ENCODE measurements around the gene GATAD2A. TPM values are rescaled to one million over a fixed set of nuclear protein-coding genes. Genes with fewer than 3 reads are reported as not detected.
A peak's percentile ranks its signal among the peaks of the same experiment; 100 is the strongest.

GATAD2A gene
- total and polyA plus RNA-seq, 2 of the 13 experiments (the other 11 are each of a cell fraction or from before 2014, with no cell fraction given) = 16.8 to 28.6 TPM

GRCh38 chr19:19515642-19516519 lies 110.4 kb downstream of the GATAD2A start, which contains the start of gene NDUFA13 (continued):
- peak; percentile 41; the same call in 1 of the 2 replicates for TF ChIP-seq RXRA (CRISPR knock-in tag; IDR thresholded peaks at IDR 0.05)
- TF ChIP-seq TEAD3 (CRISPR knock-in tag; optimal IDR thresholded peaks at IDR 0.05; ENCODE audit: borderline replicate concordance) = peak; percentile 20
- TF ChIP-seq CREB3 (CRISPR knock-in tag; IDR thresholded peaks at IDR 0.05) = no peak
- TF ChIP-seq KLF15 (CRISPR knock-in tag; IDR thresholded peaks at IDR 0.05; ENCODE audit: borderline replicate concordance) = 0 out of 2 replicates have a peak, but pooled peaks have one; percentile 41
- TF ChIP-seq HOMEZ (CRISPR knock-in tag; IDR thresholded peaks at IDR 0.05; ENCODE audit: low read depth) = no peak
- peak; percentile 46; the same call in 1 of the 2 replicates for TF ChIP-seq ZNF12 (CRISPR knock-in tag; IDR thresholded peaks at IDR 0.05)
- no peak for TF ChIP-seq NONO (IDR thresholded peaks at IDR 0.05)
- TF ChIP-seq NONO (CRISPR knock-in tag; conservative IDR thresholded peaks at IDR 0.05) = peak; percentile 88
- peak; percentile 83 for TF ChIP-seq RBFOX2 (IDR thresholded peaks at IDR 0.05; ENCODE audit: low read depth, low read length)
- TF ChIP-seq NFATC3 (CRISPR knock-in tag; IDR thresholded peaks at IDR 0.05) = 0 out of 2 replicates have a peak, but pooled peaks have one; percentile 38
- TF ChIP-seq ELF3 (CRISPR knock-in tag; IDR thresholded peaks at IDR 0.05) = peak; percentile 96
- TF ChIP-seq ZNF33A (CRISPR knock-in tag; IDR thresholded peaks at IDR 0.05; ENCODE audit: borderline replicate concordance) = no peak
- TF ChIP-seq SP2 (CRISPR knock-in tag; IDR thresholded peaks at IDR 0.05) = peak; percentile 72
- peak; percentile 92 for TF ChIP-seq POLR2AphosphoS5 (IDR thresholded peaks at IDR 0.05; ENCODE audit: low read depth, low read length)
- TF ChIP-seq KDM1A (CRISPR knock-in tag; IDR thresholded peaks at IDR 0.05) = no peak
- 0 out of 2 replicates have a peak, but pooled peaks have one; percentile 40 for TF ChIP-seq ZNF619 (CRISPR knock-in tag; IDR thresholded peaks at IDR 0.05)
- TF ChIP-seq HDAC2 (CRISPR knock-in tag; IDR thresholded peaks at IDR 0.05) = peak; percentile 69
- TF ChIP-seq ZBTB40 (IDR thresholded peaks at IDR 0.05) = peak; percentile 85
- peak; percentile 78 for TF ChIP-seq ZBTB40 (CRISPR knock-in tag; IDR thresholded peaks at IDR 0.05)
